Right forelimb (tissue), 1 donor: ENCODE measurements around the gene SEL1L2.

Experiments
- DNase-seq: peaks from one replicate; pipeline ENCODE4 v3.0.0-alpha.2; 2018

Gene SEL1L2

DNA sequence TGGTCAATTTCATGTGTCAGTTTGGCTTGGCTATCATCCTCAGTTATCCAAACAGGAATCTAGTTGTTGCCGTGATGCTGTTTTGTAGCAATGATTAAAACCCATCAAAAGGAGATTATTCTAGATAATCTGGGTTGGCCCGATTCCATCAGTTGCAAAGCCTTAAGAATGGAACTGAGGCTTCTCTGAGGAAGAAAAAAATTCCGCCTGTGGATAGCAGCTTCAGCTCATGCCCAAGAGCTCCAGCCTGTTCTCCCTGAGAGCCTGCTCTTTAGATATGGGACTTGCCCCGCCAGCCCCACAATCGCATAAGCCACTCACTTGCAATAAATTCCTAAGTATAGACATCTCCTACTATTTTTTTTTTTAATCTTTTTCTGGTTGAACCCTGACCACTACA, 61.5 kb downstream of the SEL1L2 start:
- DNase-seq: no peak

DNA sequence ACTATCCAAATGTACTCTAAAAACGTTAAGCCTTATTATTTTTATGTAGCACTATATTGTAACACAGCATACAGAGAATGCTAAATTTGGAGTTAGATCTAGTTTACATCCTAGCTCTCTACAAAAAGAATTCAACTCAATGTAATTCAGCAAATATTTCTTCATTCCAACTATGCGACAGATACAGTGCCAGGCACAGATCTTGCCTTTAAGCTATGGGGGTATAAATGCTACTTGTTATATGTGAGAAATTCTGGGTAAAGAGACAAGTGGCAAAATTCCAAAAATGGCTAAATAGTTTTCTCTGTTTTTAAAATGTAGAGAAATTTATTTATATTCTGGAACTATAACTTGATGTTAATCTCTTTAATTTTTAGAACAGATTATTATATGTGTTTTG, 63.2 kb downstream of the SEL1L2 start:
- DNase-seq: no peak

DNA sequence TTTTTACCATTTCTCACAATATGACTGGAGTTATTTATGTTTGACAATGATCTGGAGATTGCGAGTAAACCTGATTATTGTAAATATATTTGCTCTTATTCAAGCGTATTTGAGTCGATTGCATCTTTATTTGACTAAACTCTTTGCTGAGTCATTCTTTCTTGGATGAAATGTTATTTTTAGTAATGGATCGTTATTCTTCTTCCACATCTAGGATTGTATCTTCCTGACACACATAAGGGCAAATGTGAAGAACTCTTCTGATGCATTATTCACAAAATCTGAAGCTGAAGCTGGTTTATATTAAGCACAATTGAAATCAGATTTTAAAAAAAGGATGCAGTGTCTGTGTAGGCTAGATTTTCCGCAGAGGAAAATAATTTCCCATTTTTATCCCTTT, 68.2 kb downstream of the SEL1L2 start:
- DNase-seq: no peak

DNA sequence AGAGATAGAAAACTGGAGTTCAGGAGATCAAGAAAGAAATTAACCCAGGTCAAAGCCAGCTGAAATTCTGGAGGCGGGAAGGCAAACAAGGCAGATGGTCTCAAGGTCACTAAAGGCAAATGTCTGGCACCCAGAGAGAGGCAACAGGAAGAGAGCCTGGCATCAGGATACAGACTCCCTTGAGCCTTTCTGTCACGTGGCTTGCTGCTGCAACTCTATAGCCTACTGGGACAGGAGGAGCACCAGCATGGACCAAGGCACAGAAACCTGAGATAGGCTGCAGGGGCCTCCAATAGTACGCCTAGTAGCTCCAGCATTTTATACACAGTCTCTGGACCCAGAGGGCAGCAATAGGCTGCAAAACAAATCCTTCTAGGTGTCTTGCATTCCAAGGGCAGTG, 75.1 kb downstream of the SEL1L2 start:
- DNase-seq: no peak

DNA sequence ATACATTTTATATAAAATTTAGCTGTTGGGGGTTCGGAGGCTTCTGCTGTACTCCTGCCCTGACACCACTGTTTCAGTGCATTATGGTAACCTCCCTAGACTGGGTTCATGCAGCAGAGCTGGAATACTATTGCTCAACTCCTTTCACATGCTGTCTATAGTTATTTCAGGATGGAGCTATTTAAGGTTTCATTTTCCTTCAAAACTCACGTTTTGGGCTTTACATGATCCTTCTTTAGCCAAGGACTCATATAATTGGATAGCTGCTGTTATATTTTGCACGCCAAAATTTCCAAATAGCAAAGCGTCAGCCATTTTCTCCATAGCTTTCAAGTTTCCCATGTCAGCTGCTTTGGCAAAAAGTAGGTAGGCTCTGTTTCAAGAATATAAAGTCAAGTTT, 76.8 kb downstream of the SEL1L2 start:
- DNase-seq: no peak

DNA sequence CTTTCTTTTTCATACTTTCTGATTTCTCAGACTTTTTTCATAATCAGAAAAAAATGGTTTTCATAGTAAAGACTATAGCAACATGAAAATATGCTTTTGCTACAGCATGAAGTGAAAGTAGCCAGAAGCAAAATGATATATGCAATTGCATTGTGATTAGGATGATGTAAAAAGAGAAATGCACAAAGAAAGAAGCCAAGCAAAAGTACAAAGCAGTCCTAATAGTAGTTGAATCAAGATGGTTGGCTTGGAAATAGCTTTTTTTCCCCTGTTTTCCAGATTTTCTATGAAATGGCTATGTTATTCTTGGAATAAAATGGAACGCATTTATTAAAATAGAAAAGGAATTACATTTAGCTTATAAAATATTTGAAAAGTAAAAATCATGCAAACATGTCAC, 77.3 kb downstream of the SEL1L2 start:
- no peak for DNase-seq

DNA sequence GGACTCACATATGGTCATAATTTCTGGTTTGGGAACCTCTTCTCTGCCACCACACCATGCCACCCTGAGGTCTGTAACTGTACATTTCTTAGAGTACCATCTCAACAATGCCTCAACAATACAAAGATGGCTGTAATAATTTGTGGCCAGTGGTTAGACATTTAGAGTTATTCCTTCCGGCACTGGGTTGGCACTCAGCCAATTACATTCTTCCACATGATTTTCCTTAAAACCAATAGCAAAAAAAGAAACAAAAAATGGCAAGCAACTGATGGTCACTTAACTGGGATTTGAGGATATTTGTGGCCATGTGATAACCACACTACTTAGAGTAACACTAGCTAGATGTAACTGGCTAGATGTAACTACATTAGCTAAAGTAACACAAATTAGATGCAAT, 79.9 kb downstream of the SEL1L2 start:
- DNase-seq: no peak

DNA sequence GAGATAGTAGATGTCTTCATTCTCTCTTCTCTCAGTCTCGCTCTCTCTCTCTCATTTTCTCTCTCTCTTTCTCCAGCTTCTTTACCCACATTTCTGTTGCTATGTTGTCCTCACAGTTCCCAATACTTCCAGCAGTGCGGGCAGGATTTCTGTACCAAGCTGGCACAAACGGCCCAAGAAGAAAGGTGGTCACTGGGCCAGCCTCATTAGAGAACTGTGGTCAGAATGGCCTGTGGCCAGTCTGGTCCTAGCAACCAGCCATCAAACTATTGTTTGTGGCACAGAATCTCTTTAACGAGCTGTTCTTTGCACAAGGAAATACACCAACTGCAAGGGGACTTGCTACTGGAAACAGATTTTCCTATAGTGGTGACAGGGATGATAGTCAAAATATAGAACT, 81.3 kb downstream of the SEL1L2 start:
- DNase-seq: no peak

DNA sequence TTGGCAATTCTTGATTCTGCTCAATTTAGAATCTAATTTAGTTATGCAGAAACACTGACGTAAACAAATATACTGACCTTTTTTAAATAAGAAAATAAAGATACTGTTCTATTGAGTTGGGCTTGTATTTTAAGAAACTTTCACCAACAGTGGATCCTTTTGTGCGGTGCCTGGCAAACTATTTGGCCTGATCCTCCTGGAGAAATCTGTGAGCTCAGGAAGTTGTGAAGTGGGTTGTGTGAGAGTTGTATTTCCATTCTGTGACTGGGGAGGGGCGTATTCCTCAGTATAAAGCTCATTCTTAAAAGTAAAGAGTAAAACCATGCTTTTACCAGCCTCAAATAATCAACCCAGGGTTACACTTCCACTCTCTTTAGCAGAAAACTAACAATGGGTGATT, 85.6 kb downstream of the SEL1L2 start:
- DNase-seq: no peak

DNA sequence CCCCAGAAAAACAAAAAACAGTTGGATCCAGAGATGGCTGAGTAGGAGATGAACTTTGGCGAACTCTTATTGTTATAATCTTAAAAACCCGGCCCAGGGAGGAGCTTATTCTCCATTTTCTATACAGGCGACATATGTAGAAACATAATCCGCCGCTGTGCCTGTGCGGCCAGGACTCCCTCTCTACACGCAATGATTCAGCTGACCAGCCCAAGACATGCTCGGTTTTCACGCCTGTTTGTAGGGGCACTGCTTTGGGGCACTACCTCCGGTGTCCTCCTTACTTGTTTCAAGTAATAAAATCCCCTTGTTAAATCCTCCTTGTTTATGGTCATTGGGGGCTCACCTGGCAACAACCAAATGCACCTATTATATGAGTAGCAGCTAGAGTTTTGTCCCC, 89.9 kb downstream of the SEL1L2 start:
- no peak for DNase-seq

DNA sequence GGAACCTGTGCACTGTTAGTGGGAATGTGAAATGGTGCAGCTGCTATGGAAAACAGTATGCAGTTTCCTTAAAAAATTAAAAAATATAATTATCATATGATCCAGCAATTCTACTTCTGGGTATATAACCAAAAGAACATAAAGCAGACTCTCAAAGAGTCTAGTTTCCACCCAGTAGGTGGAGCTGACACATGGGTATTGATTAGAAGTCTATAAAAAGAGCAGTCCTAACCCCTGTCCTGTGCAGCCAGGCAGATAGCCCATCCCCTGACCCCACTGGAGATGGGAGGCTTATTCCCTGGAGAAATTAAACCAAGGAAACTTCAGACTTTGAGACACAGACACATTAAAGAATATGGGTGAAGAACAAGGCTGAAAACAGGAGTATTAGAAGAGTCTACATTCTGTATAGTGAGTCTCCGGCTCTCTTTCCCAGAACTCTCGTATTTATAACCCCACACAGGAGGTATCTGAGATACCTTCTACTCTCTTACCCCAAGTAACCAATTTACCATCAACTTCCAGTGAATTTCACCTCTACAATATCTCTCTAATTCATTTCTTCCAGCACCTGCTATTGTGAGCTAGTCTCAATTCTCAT, 92.3 kb downstream of the SEL1L2 start:
- DNase-seq: no peak

DNA sequence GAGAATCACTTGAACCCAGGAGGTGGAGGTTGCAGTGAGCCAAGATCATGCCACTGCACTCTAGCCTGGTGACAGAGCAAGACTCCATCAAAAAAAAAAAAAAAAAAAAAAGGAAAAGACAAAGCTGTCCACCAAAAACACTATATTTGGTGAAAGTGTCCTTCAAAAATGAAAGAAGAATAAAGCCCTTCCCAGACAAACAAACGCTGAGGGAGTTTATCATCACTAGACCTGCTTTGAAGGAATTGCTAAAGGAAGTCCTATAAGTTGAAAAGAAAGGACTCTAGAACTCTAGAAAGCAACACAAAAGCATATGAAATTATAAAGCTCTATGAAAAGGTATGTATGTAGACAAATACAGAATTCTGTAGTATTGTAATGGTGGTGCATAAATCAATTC, 98.8 kb downstream of the SEL1L2 start:
- no peak for DNase-seq

DNA sequence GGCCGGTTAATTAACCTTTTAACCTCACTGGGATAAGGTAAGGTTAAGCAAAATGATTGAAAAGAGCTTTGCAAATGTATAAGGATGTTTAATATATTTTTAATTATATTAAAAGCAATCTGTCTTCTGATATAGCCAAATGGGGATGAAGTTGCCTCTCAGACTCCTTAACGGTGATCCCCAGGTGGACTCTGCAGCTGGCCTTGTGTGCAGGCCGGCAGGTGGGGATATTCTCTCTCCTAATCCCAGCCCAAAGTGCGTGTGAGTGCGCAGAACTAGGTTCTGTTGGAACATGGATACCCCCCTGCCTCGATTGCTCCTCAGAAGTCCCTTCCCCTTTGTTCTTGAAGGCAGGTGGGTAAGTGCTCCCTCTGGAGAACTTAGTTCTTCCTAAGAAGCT, 105.6 kb downstream of the SEL1L2 start:
- no peak for DNase-seq

DNA sequence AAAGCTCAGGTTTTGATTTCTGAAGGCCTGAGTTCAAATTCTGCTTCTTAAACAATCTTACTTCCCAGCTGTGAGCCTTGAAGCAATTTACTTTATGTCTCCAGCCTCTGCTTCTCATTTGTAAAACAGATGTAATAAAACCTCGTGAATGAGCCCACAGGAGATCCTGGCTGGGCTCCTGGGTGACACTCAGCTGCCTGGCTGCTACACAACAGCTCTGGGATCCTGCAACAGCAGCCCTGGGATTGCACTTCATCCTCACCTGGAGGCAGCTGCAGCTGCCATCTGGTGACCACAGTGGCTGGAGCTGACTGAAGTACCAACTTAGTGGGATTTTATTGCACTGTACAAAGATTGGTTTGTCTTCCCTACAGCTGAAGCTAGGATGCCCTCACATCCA, 107.0 kb downstream of the SEL1L2 start:
- no peak for DNase-seq

DNA sequence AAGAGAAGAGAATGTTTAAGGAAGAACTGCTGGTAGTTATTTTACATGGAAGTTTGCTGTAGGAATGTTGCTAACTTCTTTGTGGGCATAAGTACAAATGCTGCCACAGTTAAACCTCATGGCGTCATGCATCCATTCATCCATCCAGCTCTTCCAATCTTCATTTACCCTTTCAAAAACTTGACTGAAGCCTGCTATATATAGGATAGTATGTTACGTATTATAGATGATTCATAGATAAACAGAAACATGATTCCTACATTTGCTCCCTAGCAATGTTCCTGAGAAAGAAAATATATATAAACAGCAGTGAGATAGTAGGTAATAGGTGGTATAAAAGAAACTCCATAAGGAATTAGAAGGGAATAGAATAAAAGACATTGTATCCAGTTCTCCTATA, 111.8 kb downstream of the SEL1L2 start:
- DNase-seq: no peak

DNA sequence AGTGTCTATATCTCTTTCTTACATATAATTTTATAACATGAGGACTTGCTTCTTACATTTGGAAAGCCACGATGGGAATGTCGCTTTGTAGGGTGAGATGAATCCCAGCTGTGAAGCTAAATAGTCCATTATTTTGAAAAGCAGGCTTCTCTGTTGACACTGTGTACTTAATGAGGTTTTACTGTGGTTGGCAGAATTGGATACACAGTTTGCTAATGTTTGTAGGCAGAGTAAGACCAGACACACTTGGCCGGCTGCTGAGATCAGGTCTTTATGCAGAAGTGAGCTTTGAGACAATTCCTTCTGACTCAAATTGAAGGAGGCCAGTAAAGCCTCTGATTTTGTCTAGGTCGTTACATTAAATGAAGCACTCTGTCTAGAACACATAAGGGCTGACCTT, 112.6 kb downstream of the SEL1L2 start:
- no peak for DNase-seq

DNA sequence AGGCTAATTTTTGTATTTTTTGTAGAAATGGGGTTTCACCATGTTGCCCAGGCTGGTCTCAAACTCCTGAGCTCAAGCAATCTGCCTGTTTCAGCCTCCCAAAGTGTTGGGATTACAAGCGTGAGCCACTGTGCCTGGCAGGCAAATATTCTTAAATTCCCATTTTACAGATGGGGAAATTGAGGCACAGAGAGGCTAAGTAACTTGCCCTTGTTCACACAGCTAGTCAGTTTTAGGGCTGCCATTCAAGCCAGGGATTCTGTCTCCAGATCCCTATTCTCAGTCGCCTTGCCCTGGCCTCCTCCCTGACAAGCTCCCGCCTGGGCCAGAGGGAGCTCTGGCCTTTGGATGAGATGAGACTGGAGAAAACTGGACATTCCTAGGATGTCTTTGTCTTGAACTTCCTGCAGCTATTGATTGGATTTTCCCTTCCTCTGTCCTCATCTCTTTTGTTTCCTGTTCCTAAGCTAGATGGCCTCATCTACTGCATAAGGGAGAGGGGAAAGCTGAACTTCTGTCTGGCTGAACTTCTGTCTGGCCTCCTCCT, 115.1 kb downstream of the SEL1L2 start:
- no peak for DNase-seq

DNA sequence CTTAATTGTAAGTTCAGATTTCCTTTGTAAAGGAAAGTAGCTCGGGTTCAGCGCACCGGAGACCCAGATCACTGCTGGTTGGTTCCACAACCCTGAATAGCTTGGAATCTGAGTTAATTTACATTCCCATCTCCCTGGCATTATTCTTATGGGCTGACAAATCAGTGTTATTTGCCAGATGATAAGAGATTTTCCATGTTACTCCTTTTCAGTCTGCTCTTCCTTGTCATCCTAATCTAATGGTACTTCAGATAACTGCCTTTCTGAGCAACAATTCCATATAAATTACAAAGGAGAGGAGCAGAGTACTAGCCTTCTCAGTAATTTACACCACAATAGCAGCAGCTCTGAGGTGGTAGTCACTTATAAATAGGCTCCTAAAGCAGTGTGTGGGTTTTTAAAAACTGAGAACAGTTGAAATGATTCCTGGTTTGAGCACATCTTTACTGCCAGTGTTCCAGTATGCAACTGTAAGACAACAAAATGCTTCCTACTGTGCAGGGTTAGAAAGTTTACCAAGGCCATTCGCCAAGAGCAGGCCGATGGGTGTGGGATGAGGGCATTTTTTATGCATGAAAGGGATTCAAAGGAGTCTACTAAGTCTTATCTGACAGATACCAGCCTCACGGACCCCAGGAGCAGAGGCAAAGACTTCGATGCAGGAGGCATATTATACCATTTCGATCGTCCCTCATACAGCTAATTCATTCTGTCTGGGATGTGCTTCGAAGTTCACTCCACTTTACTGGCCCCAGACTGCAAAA, 115.8 kb downstream of the SEL1L2 start:
- no peak for DNase-seq

DNA sequence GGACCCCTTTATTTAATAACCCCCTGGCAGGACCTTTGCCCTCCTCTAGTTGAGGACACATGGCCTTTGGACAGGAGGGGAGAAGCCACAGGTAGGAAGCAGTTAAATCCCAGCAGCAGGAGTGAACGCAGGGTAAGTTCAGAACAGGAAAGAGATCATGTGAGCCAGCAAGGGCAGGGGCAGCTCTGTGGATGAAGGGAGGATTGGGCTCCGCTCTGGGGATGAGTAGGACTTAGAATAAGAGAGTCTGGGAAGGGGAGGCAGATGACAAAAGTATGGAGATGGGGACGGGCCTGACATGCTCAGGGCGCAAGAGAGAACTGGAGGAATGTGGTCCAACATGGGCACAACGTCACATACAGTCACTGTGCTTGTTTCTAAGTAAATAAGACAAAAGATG, 116.6 kb downstream of the SEL1L2 start:
- no peak for DNase-seq

DNA sequence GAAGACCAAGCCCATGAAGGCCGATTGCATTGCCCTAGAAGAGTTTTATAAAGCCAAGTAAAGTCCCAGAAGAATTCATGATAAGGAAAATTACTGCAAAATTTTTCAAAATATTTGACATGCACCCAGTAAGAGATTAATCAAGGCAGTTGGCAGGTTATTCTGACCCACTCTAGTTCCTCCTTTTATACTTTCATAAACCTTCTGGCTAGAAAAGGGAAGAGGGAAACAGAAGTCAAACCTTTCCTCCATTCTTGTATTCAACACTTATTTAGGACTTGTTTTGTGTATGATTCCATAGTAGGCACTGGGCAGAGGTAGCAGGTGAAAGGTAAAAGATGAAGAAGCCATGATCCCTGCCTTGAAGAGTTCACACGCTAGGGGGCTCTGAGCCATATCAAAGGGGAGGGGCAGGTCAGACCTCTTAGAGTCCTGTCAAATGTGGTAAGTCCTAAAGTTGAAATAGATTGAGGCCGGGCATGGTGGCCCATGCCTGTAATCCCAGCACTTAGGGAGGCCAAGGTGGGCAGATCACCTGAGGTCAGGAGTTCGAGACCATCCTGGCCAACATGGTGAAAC, 120.2 kb downstream of the SEL1L2 start:
- DNase-seq: no peak

DNA sequence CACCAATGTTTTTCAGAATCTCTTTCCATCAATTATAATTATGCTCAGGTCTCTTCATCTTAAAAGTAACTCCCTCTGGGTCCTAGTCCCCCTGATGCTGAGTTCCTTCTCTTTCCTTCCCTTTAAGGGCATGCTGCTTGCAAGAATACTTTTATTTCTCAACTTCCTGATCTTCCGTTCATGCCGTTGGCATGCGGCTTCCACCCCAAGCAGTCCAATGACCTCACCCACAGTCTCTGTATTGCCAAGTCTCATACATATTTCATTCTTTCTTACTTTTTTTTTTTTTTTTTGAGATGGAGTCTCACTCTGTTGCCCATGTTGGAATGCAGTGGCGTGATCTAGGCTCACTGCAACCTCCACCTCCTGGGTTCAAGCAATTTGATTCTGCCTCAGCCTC, 122.1 kb downstream of the SEL1L2 start:
- no peak for DNase-seq

DNA sequence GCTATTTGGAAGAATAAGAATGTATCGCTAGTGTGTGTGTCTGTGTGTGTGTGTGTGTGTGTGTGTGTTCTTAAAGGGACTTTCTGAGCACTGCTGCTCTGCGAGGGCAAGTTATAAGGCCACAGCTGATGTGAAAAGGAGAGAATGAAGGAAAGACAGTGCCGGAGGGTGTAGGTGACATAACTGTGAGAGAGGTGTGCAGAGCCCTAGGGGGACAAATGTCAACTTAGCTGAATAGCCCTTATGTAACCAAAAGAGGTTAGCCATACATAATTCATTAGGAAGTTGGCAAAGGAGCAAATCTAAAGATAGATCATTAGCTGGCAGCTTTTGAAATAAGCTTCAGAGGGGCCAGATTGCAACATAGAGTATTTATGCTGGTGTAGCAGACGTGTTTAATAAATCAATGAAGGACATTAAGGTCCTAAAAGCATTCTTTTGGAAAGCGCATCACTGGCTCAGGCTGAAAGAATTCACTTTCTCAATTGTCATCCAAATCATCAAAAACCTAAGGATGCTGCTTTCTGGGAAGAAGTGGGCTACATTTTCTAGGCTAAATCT, 124.5 kb downstream of the SEL1L2 start:
- DNase-seq: no peak

DNA sequence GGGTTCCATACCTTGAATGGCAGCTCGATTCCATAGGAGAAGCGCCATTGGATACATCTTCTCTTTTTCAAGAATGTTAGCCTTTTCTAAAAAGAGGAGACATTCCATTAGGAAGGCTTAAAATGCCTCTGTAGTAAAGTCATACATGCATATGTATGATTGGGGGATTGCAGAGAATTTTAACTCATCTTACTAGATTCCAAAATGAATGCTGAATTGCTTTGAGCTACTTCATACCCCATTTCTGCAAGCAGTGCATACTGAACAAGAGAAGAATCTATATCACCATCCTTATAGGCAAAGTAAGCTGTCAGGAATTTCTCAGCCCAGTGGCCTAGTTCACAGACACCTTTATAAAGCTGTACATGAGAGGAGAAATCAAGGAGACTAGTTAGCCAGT, 125.3 kb downstream of the SEL1L2 start:
- DNase-seq: no peak

DNA sequence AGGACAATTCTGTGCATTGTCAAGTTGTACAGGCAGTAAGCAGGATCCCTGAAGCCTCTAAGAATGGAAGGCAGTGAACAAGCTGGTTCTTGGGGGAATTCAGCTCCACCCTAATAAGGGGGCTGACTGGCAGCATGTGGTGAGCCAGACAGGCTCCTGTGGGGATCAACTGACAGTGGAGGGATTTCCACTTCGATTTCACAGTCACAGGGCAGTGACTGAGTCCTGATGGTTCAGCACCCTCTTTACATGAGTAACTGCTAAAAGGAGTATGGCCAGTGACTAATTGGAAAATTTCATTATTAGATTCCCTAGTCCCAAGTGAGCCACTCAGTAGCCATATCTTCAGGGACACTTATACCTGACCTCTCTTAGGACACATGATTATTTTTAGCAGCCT, 127.2 kb downstream of the SEL1L2 start:
- DNase-seq: no peak
